Mesothelial cell of epicardium (in vitro differentiated cells): Measurements from ENCODE around the gene IGF1R. TPM values are rescaled to one million over a fixed set of nuclear protein-coding genes. Genes with fewer than 3 reads are reported as not detected.

Experiments used
- DNase-seq, 2 experiments: peaks; one replicate each; pipeline ENCODE4 v3.0.0; 2021; ENCODE audit warnings: low spot score in 2 of 2; ENCODE audit not compliant: unreplicated experiment in 2 of 2
- H3K27ac Mint-ChIP-seq: 2 replicates; pipeline ENCODE4 v1.8.0; 2021; ENCODE audit warnings: mixed read lengths
- H3K27me3 Mint-ChIP-seq: 2 replicates; pipeline ENCODE4 v1.8.0; 2021; ENCODE audit warnings: low read depth, mixed read lengths
- H3K36me3 Mint-ChIP-seq: 2 replicates; pipeline ENCODE4 v1.8.0; 2021; ENCODE audit warnings: mixed read lengths
- H3K4me1 Mint-ChIP-seq: 2 replicates; pipeline ENCODE4 v1.8.0; 2021; ENCODE audit warnings: mixed read lengths
- H3K4me3 Mint-ChIP-seq: 2 replicates; pipeline ENCODE4 v1.8.0; 2021; ENCODE audit warnings: mild to moderate bottlenecking, moderate library complexity, mixed read lengths
- H3K9me3 Mint-ChIP-seq: 2 replicates; pipeline ENCODE4 v1.8.0; 2021; ENCODE audit warnings: mixed read lengths
- total RNA-seq: library from RNA; stranded (reverse); gene quantifications from 3 replicates; pipeline ENCODE4 v1.2.1, GENCODE V29; 2021
- TF ChIP-seq, protein P1 (sequence below): fragments of 200-600 bp; sonication (generic); IDR thresholded peaks from one replicate; pipeline ENCODE4 v1.5.0; 2021; ENCODE audit warnings: antibody characterized with exemption; ENCODE audit not compliant: unreplicated experiment

The IGF1R gene
- total RNA-seq, 1 donor from 2014 or later, result 113 TPM

DNA sequence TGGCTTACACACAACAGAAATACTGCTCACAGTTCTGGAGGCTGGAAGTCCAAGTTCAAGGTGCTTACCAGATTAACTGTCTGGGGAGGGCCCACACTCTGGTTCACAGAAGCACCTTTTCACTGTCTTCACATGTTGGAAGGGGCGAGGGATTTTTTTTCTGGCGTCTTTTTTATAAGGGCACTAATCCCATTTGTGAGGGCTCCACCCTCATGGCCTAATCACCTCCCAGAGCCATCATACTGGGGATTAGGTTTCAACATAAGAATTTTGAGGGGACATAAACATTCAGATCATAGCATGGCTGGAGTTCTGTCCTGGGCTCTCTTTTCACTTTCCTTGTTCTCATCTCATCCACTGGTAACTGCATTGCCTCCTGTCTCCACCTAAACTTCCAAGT is 63.5 kb downstream of the IGF1R start:
- Mint-ChIP-seq H3K4me1 (peaks cover 22% of the 10 kb centered on the region), H3K4me3 (no peak overlapping the region), H3K27ac (no peak overlapping the region), H3K36me3 (peaks cover 27% of the 10 kb centered on the region), H3K27me3 (no peaks in the 10 kb centered on the region), H3K9me3 (peaks cover 11% of the 10 kb centered on the region)
- DNase-seq, result no peak
- TF ChIP-seq, protein P1, sequence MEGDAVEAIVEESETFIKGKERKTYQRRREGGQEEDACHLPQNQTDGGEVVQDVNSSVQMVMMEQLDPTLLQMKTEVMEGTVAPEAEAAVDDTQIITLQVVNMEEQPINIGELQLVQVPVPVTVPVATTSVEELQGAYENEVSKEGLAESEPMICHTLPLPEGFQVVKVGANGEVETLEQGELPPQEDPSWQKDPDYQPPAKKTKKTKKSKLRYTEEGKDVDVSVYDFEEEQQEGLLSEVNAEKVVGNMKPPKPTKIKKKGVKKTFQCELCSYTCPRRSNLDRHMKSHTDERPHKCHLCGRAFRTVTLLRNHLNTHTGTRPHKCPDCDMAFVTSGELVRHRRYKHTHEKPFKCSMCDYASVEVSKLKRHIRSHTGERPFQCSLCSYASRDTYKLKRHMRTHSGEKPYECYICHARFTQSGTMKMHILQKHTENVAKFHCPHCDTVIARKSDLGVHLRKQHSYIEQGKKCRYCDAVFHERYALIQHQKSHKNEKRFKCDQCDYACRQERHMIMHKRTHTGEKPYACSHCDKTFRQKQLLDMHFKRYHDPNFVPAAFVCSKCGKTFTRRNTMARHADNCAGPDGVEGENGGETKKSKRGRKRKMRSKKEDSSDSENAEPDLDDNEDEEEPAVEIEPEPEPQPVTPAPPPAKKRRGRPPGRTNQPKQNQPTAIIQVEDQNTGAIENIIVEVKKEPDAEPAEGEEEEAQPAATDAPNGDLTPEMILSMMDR, result no peak

DNA sequence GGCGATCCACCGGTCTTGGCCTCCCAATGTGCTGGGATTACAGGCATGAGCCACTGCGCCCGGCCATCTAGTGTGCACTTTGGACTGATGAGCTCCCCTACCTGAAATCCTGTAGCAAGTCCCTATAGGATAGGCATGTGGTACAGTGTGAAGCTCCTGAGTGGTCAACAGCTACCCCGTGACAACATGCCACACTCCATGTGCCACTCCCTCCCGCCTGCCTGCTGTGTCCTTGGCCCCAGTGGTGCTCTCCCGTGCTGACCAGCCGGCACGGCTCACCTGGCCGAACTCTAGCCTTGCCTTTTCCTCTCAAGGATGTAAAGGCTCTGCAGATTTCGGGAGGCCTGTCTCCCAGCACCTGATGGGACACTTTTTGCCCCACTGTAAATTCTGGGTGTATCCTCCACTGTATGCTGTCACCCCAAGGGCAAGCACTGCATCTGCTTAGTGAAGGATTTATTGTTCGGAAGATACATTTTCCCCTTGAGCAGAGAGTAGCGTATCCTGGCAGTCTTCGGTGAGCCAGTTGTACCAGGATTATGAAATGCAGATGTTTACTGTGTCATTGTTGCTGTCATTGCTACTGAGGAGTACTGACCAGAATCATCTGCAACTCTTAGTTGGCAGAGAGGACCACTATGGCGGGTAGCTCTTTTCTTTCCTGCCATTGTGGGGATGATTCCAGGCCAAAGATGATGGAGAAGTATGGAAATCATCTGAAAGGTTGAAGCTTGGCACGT is 64.7 kb downstream of the IGF1R start:
- peaks cover 11% of the 10 kb centered on the region for H3K9me3 Mint-ChIP-seq
- peaks cover 22% of the 10 kb centered on the region for H3K36me3 Mint-ChIP-seq
- no peak overlapping the region for H3K4me3 Mint-ChIP-seq
- TF ChIP-seq, protein P1, result no peak
- no peak for DNase-seq
- no peak overlapping the region for H3K27ac Mint-ChIP-seq
- peaks cover 27% of the 10 kb centered on the region for H3K4me1 Mint-ChIP-seq
- no peaks in the 10 kb centered on the region for H3K27me3 Mint-ChIP-seq

DNA sequence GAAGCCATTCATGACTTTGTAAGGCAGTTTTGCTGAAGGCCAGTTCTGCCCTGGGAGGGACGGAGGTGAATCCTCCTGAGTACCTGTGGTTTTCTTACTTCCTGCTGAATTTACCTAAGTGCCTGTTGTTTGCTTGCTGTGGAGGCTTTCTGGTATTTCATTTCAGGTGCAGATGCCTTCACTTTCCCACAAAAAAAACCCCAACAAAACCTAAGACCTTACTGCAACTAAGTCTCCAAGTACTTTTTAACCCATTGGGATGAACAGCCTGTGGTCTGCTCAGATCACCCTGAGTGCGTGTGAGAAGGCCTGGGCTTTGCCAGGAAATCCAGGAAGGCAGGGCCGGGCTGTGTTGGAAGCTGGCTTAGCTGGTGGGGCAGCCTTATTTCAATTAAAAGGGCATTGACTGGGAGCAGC is 65.3 kb downstream of the IGF1R start:
- peaks cover 33% of the 10 kb centered on the region for H3K4me1 Mint-ChIP-seq
- no peaks in the 10 kb centered on the region for H3K27me3 Mint-ChIP-seq
- no peak overlapping the region for H3K4me3 Mint-ChIP-seq
- peak overlapping the region; percentile 26 for H3K27ac Mint-ChIP-seq
- peaks cover 18% of the 10 kb centered on the region for H3K36me3 Mint-ChIP-seq
- TF ChIP-seq, protein P1, result no peak
- H3K9me3 Mint-ChIP-seq, result peaks cover 11% of the 10 kb centered on the region
- DNase-seq, result no peak

DNA sequence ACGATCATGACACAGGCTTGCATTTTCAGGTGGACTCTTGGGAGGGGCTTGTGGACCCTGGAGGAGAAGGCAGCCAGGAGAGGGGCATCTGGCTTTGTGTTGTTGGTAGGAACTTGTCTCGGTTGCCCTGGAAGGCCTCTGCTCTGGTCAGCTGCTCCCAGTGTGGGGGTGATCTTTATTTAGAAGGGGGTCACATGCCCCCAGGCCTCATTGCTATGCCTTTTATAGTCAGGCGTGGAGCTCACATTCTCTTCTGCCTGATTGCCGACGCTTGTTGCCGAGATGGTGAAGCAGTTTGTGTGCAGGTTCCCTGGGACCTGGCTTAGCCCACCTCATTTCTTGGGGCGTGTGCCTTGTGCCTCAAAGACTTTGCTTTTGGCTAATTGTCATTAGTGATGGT is 66.6 kb downstream of the IGF1R start:
- no peak for DNase-seq
- H3K27ac Mint-ChIP-seq, result no peak overlapping the region

DNA sequence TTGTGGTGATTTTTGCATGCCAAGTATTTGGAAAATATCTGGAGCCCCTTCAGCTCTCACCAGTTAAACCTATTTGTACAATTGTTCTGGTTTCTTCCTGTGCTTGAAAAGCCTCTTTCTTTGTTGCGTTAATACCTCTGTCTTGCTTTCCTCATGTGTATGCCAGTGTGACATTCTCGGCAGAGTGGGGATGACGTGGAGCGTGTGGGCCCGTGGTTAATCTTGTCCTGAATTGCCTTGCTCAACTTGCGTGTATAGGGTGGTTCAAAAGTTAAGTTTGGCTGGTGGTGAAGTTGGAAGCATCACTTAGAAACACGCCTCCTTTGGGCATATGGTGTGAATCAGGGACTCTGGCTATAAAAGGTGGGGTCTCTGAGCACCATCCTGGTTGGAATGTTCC is 67.1 kb downstream of the IGF1R start:
- H3K36me3 Mint-ChIP-seq, result peaks cover 16% of the 10 kb centered on the region
- H3K9me3 Mint-ChIP-seq, result peaks cover 11% of the 10 kb centered on the region
- H3K4me1 Mint-ChIP-seq, result peaks cover 50% of the 10 kb centered on the region
- TF ChIP-seq, protein P1, result no peak
- no peaks in the 10 kb centered on the region for H3K27me3 Mint-ChIP-seq
- H3K27ac Mint-ChIP-seq, result no peak overlapping the region
- no peak overlapping the region for H3K4me3 Mint-ChIP-seq
- no peak for DNase-seq

More for the DNA sequence above, 66.6 kb downstream of the IGF1R start:
- peaks cover 11% of the 10 kb centered on the region for H3K9me3 Mint-ChIP-seq
- peaks cover 46% of the 10 kb centered on the region for H3K4me1 Mint-ChIP-seq
- no peak overlapping the region for H3K4me3 Mint-ChIP-seq
- TF ChIP-seq, protein P1, result no peak
- no peaks in the 10 kb centered on the region for H3K27me3 Mint-ChIP-seq
- peaks cover 16% of the 10 kb centered on the region for H3K36me3 Mint-ChIP-seq
